GM10266 (cell line): Measurements from ENCODE around the gene LATS1.
A peak's percentile ranks its signal among the peaks of the same experiment; 100 is the strongest.

Experiments used
- DNase-seq: peaks from one replicate; pipeline ENCODE4 v3.0.0; 2012; ENCODE audit errors: extremely low spot score
- CTCF ChIP-seq: IDR thresholded peaks from 2 replicates; pipeline ENCODE4 v1.5.1; 2012; ENCODE audit warnings: mild to moderate bottlenecking, low read depth; ENCODE audit not compliant: control insufficient read depth, insufficient read depth; ENCODE audit errors: missing control alignments

LATS1 gene

GRCh38 chr6:149717588-149718458, at the start of gene LATS1:
Gene LATS1 (minus strand): TSS chr6:149718101. CDS start chr6:149702126, 15,975 bp downstream.
- DNase-seq: peak; percentile 87
- no peak for TF ChIP-seq CTCF

DNA sequence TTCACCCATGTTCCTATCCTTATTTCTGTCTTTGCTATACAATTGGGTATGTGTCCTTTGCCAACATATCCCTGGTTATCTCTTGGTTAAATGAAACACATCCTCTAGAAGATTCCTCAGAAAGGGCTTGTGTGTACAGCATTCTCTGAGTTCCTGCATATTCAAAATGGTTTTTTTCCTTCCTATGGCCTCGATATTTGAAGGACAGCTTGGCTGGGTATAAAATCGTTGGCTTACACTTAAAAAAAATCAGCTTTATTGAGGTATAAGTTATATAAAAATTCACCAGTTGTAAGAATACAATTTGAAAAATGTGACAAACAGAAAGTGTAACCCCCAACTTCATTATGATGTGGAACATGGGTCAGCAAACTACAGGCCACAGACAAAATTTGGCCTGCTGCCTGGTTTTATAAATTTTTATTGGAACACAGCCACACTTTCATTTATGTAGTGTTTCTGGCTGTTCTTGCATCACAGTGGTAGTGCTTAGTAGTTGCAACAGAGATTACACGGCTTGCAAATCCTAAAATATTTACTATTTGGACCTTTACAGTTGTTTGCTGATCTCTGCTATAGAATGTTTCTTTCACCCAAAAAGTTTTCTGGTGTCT, 48.4 kb upstream of the LATS1 start:
- no peak for TF ChIP-seq CTCF
- DNase-seq: no peak

- no peak for TF ChIP-seq CTCF
- DNase-seq: no peak
Measured at GRCh38 chr6:149763866-149764265, 46.0 kb upstream of the LATS1 start.

DNA sequence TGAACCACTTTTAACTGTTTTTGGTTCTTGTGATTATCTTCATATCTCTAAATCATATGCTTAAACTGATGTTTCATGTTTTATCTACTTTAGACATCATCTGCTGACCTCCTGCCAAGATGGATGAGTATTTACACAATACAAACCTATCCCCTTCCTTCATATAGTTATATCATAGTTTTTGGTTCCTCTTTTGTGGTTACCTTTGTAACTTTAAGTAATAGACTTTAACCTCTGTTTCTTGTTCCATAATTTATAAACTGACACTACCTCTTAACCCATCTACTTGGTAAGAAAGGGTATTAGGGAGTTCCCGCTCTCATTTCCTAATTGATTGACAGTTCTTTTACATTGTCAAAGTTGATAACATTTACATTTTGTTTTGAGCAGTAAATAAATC, 43.5 kb upstream of the LATS1 start:
- peak; percentile 37 for DNase-seq
- no peak for TF ChIP-seq CTCF

GRCh38 chr6:149756261-149756636, 38.3 kb upstream of the LATS1 start:
- TF ChIP-seq CTCF: no peak
- no peak for DNase-seq

GRCh38 chr6:149755300-149756260, 37.7 kb upstream of the LATS1 start:
- DNase-seq: no peak
- TF ChIP-seq CTCF: no peak
